Measurements from ENCODE around the gene TRMT1. TPM values are rescaled to one million over a fixed set of nuclear protein-coding genes. Genes with fewer than 3 reads are reported as not detected.

The TRMT1 gene
- total and polyA plus RNA-seq, 2 of the 8 experiments (the other 6 are each of a cell fraction or from before 2014, with no cell fraction given): 77.4 to 99.3 TPM

- TF ChIP-seq E2F6 (IDR thresholded peaks at IDR 0.05) (peak; percentile 71), SIRT6 (IDR thresholded peaks at IDR 0.05; ENCODE audit: low read length) (no peak), RFX5 (IDR thresholded peaks at IDR 0.05; ENCODE audit: borderline replicate concordance, low read depth, low read length) (no peak), ASH2L (IDR thresholded peaks at IDR 0.05; ENCODE audit: low read length) (peak; percentile 36), TAF1 (IDR thresholded peaks at IDR 0.05; ENCODE audit: low read depth, low read length) (no peak), SUZ12 (IDR thresholded peaks at IDR 0.05; ENCODE audit: low read length) (peak; percentile 97), KDM5A (IDR thresholded peaks at IDR 0.05; ENCODE audit: low read length) (no peak), RNF2 (IDR thresholded peaks at IDR 0.05; ENCODE audit: borderline replicate concordance, low read depth, low read length, missing control alignments, poor library complexity, severe bottlenecking) (peak; percentile 54), GABPA (IDR thresholded peaks at IDR 0.05; ENCODE audit: borderline replicate concordance, insufficient read depth, low read length) (peak; percentile 67; the same call in 1 of the 2 replicates), NANOG (IDR thresholded peaks at IDR 0.05; ENCODE audit: insufficient read depth, low read depth, low read length, poor library complexity, severe bottlenecking) (no peak), CREB1 (IDR thresholded peaks at IDR 0.05) (peak; percentile 14; the same call in 1 of the 2 replicates), EZH2 (IDR thresholded peaks at IDR 0.05; ENCODE audit: low read depth, low read length, severe bottlenecking) (peak; percentile 96), BRCA1 (IDR thresholded peaks at IDR 0.05; ENCODE audit: low read depth, low read length) (no peak), RXRA (IDR thresholded peaks at IDR 0.05; ENCODE audit: insufficient read depth, low read depth, low read length) (no peak), HDAC2 (IDR thresholded peaks at IDR 0.05; ENCODE audit: borderline replicate concordance in 1 of 2, low read depth in 2 of 2, low read length in 2 of 2) (no peak), POLR2A (IDR thresholded peaks at IDR 0.05; ENCODE audit: control extremely low read depth in 1 of 2, low read depth in 2 of 2, low read length in 2 of 2) (no peak), SRF (IDR thresholded peaks at IDR 0.05; ENCODE audit: low read depth, low read length) (no peak), CTBP2 (IDR thresholded peaks at IDR 0.05; ENCODE audit: borderline replicate concordance, insufficient read depth, insufficient read length, low read length) (no peak), JUND (IDR thresholded peaks at IDR 0.05; ENCODE audit: low read length) (no peak), TCF12 (IDR thresholded peaks at IDR 0.05; ENCODE audit: low read depth, low read length) (no peak), NRF1 (IDR thresholded peaks at IDR 0.05; ENCODE audit: low read depth, low read length) (no peak), POU5F1 (IDR thresholded peaks at IDR 0.05; ENCODE audit: low read depth, low read length) (no peak)
Measured at GRCh38 chr19:13099073-13099999, 17.2 kb downstream of the TRMT1 start (continued).

All from H1 (cell line).